IPS DF 4.7 (cell line): ENCODE data around the gene FHIT.

Experiments used
- DNase-seq: peaks from one replicate; pipeline ENCODE4 v3.0.0-alpha.2; 2013; ENCODE audit warnings: low spot score; ENCODE audit errors: extremely low read depth

The FHIT gene

GRCh38 chr3:61172684-61173083 lies 78.6 kb downstream of the FHIT start:
- DNase-seq: peak; percentile 33

- DNase-seq: no peak
These were observed 79.0 kb downstream of the FHIT start for GRCh38 chr3:61172203-61172602.

GRCh38 chr3:61169621-61170251 lies 81.5 kb downstream of the FHIT start:
- DNase-seq: no peak

GRCh38 chr3:61168286-61168685 lies 83.0 kb downstream of the FHIT start:
- DNase-seq: no peak

- no peak for DNase-seq
These were observed 88.3 kb downstream of the FHIT start for GRCh38 chr3:61162965-61163364.

- DNase-seq: no peak
These were observed 92.6 kb downstream of the FHIT start for GRCh38 chr3:61158667-61159066.

- DNase-seq: no peak
These were observed 93.0 kb downstream of the FHIT start for GRCh38 chr3:61158216-61158615.

- no peak for DNase-seq
These were observed 93.8 kb downstream of the FHIT start for GRCh38 chr3:61157414-61157813.

GRCh38 chr3:61155701-61156292 lies 95.5 kb downstream of the FHIT start:
- no peak for DNase-seq

- no peak for DNase-seq
These were observed 96.6 kb downstream of the FHIT start for GRCh38 chr3:61154457-61155198.

- no peak for DNase-seq
These were observed 99.2 kb downstream of the FHIT start for GRCh38 chr3:61152071-61152470.

- no peak for DNase-seq
These were observed 102.0 kb downstream of the FHIT start for GRCh38 chr3:61149236-61149635.

GRCh38 chr3:61146010-61146890 lies 105.0 kb downstream of the FHIT start:
- DNase-seq: no peak

- DNase-seq: peak; percentile 53
These were observed 109.6 kb downstream of the FHIT start for GRCh38 chr3:61141697-61142096.

- DNase-seq: peak; percentile 30
These were observed 110.0 kb downstream of the FHIT start for GRCh38 chr3:61141227-61141626.

GRCh38 chr3:61139686-61140085 lies 111.6 kb downstream of the FHIT start:
- DNase-seq: no peak

- DNase-seq: no peak
These were observed 112.9 kb downstream of the FHIT start for GRCh38 chr3:61138401-61138800.

GRCh38 chr3:61136191-61136590 lies 115.1 kb downstream of the FHIT start:
- no peak for DNase-seq

GRCh38 chr3:61134532-61134931 lies 116.7 kb downstream of the FHIT start:
- DNase-seq: no peak

GRCh38 chr3:61132062-61132461 lies 119.2 kb downstream of the FHIT start:
- no peak for DNase-seq

- no peak for DNase-seq
These were observed 132.4 kb downstream of the FHIT start for GRCh38 chr3:61118830-61119229.
